Activated CD8-positive, alpha-beta memory T cell treated with anti-CD3 and anti-CD28 coated beads for 1 hour (primary cell): ENCODE data around the gene LCN12.

Source experiments
- DNase-seq, 2 donors: peaks; one replicate each; pipeline ENCODE4 v3.0.0-alpha.2; 2020; ENCODE audit warnings: low read depth in 1 of 2; ENCODE audit errors: extremely low read depth in 1 of 2

Gene LCN12, protein sequence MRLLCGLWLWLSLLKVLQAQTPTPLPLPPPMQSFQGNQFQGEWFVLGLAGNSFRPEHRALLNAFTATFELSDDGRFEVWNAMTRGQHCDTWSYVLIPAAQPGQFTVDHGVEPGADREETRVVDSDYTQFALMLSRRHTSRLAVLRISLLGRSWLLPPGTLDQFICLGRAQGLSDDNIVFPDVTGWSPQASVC

DNA sequence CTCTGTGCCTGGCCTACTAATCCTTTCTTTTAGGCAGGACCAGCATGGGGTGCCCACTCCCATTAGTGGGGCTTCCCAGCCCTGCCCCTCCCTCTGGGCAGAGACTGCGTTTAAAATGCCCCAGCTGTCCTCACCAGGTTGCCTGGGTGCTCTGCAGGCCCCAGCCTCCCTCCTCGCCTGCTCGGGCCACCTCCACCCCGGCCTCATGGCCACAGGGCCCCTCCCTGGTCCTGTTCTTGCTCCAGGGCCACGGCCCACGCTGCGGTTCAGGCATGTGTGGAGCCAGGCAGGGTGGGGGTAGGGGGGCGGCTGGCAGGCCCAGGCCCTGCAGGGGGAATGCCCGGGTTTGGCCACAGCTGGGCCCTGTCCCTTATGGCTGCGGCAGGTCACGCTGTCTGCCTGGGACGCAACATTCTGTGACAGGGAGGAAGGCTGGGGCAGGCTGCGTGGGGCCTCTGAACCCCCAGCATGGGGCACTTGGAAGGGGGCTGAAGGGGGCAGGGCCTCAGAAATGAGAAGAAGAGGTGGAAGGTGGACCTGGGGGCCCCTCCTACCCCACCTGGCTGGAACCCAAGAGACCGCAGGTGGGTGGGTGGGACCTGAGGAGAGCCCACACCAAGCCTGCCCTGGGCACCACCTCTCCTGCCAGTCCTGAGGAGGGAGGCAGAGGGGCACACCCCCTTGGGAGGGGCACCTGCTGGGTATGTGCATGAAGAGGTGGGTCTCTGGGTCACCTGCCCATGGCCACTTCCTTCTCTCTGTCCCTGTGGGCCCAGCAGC lies at the start of gene LCN12:
TSS of gene LCN12 (plus strand) at position 733 of the 780 bp plus-strand sequence. CDS start 55 bp downstream, outside the sequence.
- no peak for DNase-seq

DNA sequence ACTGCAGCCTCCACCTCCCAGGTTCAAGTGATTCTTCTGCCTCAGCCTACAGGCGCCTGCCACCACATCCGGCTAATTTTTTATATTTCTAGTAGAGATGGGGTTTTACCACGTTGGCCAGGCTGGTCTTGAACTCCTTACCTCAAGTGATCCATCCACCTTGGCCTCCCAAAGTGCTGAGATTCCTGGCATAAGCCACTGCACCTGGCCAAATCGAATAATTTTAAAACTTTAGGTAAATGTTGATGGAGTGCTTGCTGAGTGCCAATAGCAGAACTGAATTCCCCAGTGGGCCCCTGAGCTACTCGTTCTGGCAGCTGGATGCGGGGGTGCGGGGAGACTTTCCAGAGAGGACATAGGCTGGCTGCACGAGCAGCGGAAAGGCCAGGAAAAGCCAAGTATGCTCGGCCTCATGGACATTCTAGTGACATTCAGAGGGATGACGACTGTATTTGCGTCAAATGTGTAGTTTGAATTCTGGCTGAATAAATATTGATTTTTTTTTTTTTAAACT lies 49.0 kb upstream of the LCN12 start:
- DNase-seq: no peak

DNA sequence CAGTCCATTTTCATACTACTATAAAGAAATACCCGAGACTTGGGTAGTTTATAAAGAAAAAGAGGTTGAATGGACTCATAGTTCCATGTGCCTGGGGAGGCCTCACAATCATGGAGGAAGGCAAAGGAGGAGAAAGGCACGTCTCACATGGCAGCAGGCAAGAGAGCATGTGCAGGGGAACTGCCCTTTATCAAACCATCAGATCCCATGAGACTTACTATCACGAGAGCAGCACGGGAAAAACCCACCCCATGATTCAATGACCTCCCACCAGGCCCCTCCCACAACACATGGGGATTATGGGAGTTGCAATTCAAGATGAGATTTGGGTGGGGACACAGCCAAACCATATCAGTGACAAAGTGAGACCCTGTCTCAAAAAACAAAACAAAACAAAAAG lies 45.8 kb upstream of the LCN12 start:
- DNase-seq: no peak

DNA sequence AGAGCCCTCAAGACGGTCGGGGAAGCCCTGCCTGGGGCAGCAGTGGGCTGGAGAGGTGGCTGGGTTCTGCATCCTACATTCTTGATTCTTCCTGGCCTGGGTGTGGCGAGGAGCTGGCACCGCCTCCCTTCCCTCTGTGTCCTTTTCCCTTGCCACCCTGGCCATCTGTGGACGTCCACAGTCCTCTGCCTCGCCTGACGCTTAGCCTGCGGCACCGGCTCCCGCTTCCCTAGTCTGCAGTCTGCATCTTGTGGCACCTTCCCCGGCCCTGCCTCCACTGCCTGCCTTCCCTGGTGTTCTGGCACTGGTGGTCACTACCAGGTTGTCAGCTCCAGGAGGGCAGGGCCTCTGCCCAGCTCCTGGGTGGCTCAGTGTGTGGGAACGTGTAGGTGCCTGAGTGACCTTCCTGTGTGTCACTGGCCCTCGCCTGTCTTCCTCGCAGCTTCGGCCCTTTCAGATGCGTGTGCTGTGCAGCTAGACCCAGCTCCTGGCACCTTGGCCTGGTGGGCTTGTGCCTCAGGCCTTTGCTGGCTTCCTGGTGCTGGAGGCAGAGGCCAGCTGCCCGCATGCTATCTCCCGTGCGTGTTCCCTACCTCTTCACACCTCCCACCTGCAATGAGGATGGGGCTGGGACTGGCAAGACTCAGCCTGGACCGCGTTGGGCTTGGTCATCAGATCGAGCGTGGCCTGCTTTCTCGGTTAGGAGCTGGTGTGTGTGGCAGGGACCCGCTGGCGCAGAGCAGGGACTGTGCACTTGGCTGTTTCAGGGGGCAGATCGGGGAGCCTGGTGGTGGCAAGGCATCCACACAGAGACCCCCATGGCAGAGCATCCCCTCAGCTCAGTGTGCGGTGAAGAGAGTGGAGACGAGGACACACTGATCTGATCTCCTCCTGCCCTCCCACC lies 44.8 kb upstream of the LCN12 start:
- no peak for DNase-seq

GRCh38 chr9:136910197-136910900 lies 41.7 kb upstream of the LCN12 start:
- no peak for DNase-seq

DNA sequence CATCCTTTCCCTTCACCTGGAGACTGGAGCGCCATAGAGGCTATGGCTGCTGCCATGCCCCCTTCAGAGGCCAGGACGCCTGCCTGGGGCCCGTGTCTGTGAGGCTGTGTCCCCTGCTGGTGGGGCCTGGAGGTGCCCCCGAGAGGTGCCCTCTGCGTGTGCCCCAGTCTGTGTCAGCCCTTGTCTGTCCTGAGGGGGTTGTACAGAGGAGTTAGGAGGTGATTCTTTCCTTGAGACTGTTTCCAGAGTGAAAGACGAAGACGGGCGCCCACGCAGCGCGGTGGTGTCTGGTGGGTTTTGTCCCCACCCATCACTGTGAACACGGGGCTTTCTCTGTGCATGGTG lies 41.2 kb upstream of the LCN12 start:
- DNase-seq: no peak

DNA sequence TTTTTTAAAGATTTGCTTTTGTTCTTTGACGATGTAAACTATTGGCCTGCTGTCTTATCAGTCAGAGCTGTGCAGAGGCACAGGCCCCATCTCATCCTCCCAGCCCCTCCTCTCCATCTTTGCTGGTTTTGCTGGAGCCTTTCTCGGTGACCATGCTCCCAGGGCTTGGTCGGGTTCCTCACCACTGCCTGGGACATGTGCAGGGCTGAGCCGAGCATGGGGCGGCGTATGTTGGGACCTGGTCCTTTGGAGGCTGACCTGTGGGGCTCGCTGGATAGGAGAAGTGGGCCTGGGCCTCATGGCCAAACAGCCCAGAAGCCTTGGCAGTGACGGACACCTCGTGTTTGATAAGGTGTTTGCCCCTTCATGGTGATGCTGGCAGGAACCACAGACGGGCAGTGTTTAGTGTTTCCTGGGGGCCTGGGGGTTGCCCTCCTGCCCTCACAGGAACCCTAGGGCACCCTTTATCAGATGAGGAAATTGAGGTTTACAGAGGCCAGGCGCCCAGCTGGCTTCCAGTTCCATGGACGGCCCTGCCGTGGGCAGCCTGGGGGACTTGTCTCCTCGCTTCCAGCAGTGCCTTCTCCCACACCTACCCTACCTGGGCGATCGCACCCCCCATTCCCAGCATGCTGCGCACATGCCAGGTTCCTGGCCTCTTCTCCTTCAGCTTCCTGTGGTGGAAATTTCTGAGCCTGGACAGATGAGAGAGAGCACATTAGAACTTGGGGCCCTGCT lies 38.2 kb upstream of the LCN12 start:
- DNase-seq: no peak

DNA sequence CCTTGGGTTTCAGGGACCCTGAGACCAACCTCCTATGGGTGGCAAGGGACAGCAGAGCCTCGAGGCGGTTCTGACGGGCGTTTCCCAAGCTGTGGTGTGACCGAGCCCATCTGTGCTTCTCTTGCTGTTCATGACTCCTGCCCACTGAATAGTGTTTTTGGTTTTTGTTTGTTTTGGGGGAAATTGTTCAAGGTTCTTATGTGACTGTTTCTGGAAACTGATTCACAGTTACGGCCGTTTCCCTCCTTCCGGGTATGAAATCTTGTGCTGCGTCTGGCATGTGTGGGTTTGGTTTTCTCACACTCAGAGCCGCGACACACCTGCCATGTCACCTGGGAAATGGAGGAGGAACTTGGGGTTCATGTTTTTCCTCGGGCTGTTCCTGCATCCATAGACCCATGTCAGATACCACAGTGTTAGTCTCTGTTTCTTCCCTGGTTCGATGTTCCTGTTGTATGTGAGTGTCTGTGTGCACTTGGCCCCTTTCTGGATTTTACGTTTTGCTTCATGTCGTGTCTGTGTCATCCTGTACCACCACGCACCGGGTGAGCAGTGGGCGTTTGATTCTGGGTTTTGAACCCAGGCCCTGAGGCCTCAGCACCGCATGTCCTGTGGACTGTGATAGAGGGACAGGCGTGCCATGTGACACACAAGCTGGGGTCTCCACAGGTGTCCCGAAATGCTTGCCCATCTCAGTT lies 36.3 kb upstream of the LCN12 start:
- no peak for DNase-seq

- no peak for DNase-seq
Measured at GRCh38 chr9:136916330-136917184, 35.5 kb upstream of the LCN12 start.

- no peak for DNase-seq
Measured at GRCh38 chr9:136917902-136918301, 34.2 kb upstream of the LCN12 start.

DNA sequence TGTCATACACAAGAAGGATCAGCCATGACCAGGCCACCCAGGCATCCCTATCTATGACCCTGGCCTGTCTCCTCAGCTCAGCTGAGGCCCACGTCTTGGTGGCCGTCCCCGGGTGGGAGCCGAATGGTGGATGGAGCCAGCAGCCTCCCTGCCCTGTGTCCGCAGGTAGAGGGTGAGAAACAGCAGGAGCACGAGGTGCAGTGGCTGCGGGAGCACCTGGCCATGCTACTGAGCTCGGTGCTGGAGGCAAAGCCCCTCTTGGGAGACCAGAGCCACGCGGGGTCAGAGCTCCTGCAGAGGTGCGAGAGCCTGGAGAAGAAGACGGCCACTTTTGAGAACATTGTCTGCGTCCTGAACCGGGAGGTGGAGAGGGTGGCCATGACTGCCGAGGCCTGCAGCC lies 32.0 kb upstream of the LCN12 start:
- no peak for DNase-seq

- DNase-seq: no peak
Measured at GRCh38 chr9:136920734-136921231, 31.3 kb upstream of the LCN12 start.

GRCh38 chr9:136921307-136921706 lies 30.8 kb upstream of the LCN12 start:
- no peak for DNase-seq

DNA sequence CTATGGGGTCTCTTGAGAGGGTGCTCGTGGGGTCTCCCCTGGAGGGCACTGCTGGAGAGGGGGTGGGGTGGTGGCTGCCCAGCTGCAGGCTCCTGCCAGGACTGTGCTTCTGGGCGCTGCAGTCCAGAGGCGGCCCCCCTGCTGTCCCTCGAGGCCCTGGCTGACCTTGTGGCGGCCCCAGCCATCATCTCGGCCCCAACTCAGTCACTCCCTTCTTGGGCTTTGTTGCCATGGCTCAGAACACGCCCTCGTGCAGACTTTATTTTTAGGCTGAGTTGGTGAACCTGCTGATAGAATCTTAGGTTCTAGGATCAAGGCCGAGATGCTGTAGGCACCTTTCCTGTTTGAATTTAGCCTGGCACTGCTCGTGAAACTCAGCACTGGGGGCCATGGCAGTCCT lies 30.4 kb upstream of the LCN12 start:
- DNase-seq: no peak

DNA sequence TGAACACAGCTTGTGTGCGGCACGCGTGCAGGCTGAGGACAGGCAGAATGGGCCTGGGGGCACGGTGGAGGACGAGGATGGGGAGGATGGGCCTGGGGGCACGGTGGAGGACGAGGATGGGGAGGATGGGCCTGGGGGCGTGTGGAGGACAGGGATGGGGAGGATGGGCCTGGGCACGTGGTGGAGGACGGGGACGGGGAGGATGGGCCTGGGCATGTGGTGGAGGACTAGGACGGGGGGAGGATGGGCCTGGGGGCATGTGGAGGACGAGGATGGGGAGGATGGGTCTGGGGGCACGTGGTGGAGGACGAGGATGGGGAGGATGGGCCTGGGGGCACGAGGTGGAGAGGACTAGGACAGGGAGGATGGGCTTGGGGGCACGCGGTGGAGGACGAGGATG lies 29.5 kb upstream of the LCN12 start:
- DNase-seq: no peak

DNA sequence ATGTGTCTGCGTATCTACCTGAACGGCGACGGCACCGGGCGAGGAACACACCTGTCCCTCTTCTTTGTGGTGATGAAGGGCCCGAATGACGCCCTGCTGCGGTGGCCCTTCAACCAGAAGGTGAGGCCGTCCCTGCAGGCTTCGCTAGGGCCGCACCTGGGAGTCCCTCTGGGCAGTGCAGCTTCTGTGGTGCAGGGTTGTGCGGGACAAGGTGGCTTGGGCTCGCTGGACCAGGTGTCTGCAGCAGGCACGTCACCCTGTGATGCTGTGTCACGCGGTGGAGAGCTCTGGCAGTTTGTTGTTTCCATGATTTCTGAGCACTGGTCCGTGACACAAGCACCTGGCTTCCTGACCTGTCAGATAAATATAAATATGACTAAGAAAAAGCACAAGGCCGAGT lies 28.2 kb upstream of the LCN12 start:
- DNase-seq: no peak

DNA sequence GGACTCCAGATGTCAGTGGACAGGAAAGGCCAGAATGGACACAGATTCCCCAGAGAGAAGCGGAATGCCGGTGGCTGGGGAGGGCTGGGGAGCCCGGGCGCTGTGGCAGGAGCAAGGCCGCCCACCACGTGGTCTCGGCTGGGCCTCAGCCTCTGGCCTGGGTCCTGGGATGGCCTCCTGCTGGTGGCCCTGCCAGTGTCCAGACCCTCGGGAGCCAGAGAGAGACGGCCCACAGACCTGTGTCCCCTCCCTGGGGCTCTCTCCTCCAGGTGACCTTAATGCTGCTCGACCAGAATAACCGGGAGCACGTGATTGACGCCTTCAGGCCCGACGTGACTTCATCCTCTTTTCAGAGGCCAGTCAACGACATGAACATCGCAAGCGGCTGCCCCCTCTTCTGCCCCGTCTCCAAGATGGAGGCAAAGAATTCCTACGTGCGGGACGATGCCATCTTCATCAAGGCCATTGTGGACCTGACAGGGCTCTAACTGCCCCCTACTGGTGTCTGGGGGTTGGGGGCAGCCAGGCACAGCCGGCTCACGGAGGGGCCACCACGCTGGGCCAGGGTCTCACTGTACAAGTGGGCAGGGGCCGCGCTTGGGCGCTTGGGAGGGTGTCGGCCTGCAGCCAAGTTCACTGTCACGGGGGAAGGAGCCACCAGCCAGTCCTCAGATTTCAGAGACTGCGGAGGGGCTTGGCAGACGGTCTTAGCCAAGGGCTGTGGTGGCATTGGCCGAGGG lies 26.5 kb upstream of the LCN12 start:
- DNase-seq: no peak
